OCI-LY1 (cell line): ENCODE data around the gene RPRD1A.

ENCODE experiments used
- H2AFZ ChIP-seq: fragments of 200-600 bp; sonication (generic), shearing (Covaris generic); 2 replicates; pipeline ENCODE4 v1.6.0; 2014; ENCODE audit warnings: antibody characterized with exemption, mild to moderate bottlenecking, low read length
- H3F3A ChIP-seq: fragments of 200-600 bp; sonication (generic), shearing (Covaris generic); 2 replicates; pipeline ENCODE4 v1.6.0; 2014; ENCODE audit warnings: mild to moderate bottlenecking, antibody characterized with exemption, low read length, moderate library complexity; ENCODE audit not compliant: insufficient read depth
- H3K27ac ChIP-seq: fragments of 200-600 bp; sonication (generic); 2 replicates; pipeline ENCODE4 v1.5.1; 2014; ENCODE audit warnings: low read length, mixed run types, mild to moderate bottlenecking, low read depth; ENCODE audit not compliant: poor library complexity, severe bottlenecking
- H3K27me3 ChIP-seq: fragments of 200-600 bp; sonication (generic); 2 replicates; pipeline ENCODE4 v1.6.0; 2014; ENCODE audit warnings: antibody characterized with exemption, mild to moderate bottlenecking, low read length, moderate library complexity; ENCODE audit not compliant: insufficient read depth
- H3K36me3 ChIP-seq: fragments of 200-600 bp; sonication (generic); 2 replicates; pipeline ENCODE4 v1.6.1; 2014; ENCODE audit warnings: mild to moderate bottlenecking, antibody characterized with exemption, low read length, moderate library complexity, mixed read lengths; ENCODE audit not compliant: insufficient read depth
- H3K4me1 ChIP-seq: fragments of 200-600 bp; sonication (generic); 2 replicates; pipeline ENCODE4 v1.5.1; 2014; ENCODE audit warnings: mild to moderate bottlenecking, low read length, moderate library complexity; ENCODE audit not compliant: insufficient read depth, severe bottlenecking
- H3K4me2 ChIP-seq: fragments of 200-600 bp; sonication (generic), shearing (Covaris generic); 2 replicates; pipeline ENCODE4 v1.6.1; 2014; ENCODE audit warnings: low read length
- H3K4me3 ChIP-seq: fragments of 200-600 bp; sonication (generic); 2 replicates; pipeline ENCODE4 v1.5.1; 2014; ENCODE audit warnings: low read length, low read depth, mild to moderate bottlenecking, mixed read lengths; ENCODE audit not compliant: poor library complexity, severe bottlenecking
- H3K79me2 ChIP-seq: fragments of 200-600 bp; shearing (Covaris generic); 2 replicates; pipeline ENCODE4 v1.6.1; 2016; ENCODE audit warnings: mixed run types, low read length, mixed read lengths; ENCODE audit not compliant: insufficient read depth
- H3K9ac ChIP-seq: fragments of 200-600 bp; sonication (generic), shearing (Covaris generic); 2 replicates; pipeline ENCODE4 v1.6.1; 2014; ENCODE audit warnings: mild to moderate bottlenecking, low read length, mixed read lengths
- H3K9me2 ChIP-seq: fragments of 200-600 bp; sonication (generic), shearing (Covaris generic); 2 replicates; pipeline ENCODE4 v1.6.1; 2014; ENCODE audit warnings: low read depth, mild to moderate bottlenecking, low read length, mixed read lengths
- H3K9me3 ChIP-seq: fragments of 200-600 bp; shearing (Covaris generic); 2 replicates; pipeline ENCODE4 v1.6.1; 2014; ENCODE audit warnings: low read length, mixed read lengths
- H4K20me1 ChIP-seq: fragments of 200-600 bp; sonication (generic), shearing (Covaris generic); 2 replicates; pipeline ENCODE4 v1.6.0; 2016; ENCODE audit warnings: mild to moderate bottlenecking, low read length; ENCODE audit not compliant: insufficient read depth
- EZH2 ChIP-seq: fragments of 200-600 bp; sonication (generic), shearing (Covaris generic); IDR thresholded peaks from 2 replicates; pipeline ENCODE4 v1.8.0; 2017; ENCODE audit warnings: borderline replicate concordance, mixed run types, mild to moderate bottlenecking, antibody characterized with exemption, low read length, moderate library complexity, mixed read lengths
- TF ChIP-seq, protein P1 (sequence below): fragments of 200-600 bp; sonication (generic), shearing (Covaris generic); IDR thresholded peaks from 2 replicates; pipeline ENCODE4 v1.5.1; 2017; ENCODE audit warnings: mild to moderate bottlenecking, antibody characterized with exemption, low read length, moderate library complexity, mixed read lengths

Gene RPRD1A

DNA sequence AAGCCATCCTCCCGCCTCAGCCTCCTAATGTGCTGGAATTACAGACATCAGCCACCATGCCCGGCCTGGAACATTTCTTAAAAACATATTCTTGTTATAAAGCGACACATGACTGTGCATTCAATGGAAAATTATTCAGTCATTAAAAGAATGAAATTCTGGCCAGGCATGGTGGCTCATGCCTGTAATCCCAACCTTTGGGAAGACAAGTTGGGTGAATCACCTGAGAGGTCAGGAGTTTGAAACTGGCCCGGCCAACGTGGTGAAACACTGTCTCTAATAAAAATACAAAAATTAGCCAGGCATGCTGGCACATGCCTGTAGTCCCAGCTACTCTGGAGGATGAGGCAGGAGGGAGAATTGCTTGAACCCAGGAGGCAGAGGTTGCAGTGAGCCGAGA, 21.6 kb upstream of the RPRD1A start:
- no peaks in the 10 kb centered on the region for H3K4me1 ChIP-seq
- no peak for TF ChIP-seq EZH2
- TF ChIP-seq, protein P1, sequence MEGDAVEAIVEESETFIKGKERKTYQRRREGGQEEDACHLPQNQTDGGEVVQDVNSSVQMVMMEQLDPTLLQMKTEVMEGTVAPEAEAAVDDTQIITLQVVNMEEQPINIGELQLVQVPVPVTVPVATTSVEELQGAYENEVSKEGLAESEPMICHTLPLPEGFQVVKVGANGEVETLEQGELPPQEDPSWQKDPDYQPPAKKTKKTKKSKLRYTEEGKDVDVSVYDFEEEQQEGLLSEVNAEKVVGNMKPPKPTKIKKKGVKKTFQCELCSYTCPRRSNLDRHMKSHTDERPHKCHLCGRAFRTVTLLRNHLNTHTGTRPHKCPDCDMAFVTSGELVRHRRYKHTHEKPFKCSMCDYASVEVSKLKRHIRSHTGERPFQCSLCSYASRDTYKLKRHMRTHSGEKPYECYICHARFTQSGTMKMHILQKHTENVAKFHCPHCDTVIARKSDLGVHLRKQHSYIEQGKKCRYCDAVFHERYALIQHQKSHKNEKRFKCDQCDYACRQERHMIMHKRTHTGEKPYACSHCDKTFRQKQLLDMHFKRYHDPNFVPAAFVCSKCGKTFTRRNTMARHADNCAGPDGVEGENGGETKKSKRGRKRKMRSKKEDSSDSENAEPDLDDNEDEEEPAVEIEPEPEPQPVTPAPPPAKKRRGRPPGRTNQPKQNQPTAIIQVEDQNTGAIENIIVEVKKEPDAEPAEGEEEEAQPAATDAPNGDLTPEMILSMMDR = no peak
- no peaks in the 10 kb centered on the region for H3K27me3 ChIP-seq
- H3K4me3 ChIP-seq = no peak overlapping the region
- no peak overlapping the region for H3K9ac ChIP-seq
- no peaks in the 10 kb centered on the region for H3K79me2 ChIP-seq
- H4K20me1 ChIP-seq = no peaks in the 10 kb centered on the region
- H3K27ac ChIP-seq = no peak overlapping the region
- H3K4me2 ChIP-seq = no peak overlapping the region
- no peaks in the 10 kb centered on the region for H3F3A ChIP-seq
- no peaks in the 10 kb centered on the region for H3K36me3 ChIP-seq
- no peaks in the 10 kb centered on the region for H3K9me3 ChIP-seq
- H2AFZ ChIP-seq = no peak overlapping the region
- H3K9me2 ChIP-seq = no peaks in the 10 kb centered on the region

DNA sequence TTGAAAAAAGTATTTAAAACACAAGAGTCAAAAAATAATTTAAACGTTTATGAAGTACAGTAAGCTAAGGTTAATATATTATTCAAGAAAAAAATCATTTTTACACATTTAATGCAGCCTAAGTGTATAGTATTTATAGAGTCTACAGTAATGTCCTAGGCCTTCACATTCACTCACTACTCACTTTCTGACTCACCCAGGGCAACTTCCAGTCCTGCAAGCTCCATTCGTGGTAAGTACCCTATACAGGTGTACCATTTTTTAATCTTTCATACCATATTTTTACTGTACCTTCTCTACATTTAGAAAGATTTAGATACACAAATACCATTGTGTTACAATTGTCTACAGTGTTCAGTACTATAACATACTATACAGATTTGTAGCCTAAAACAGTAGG, 20.9 kb upstream of the RPRD1A start:
- no peak overlapping the region for H3K4me3 ChIP-seq
- no peaks in the 10 kb centered on the region for H3K79me2 ChIP-seq
- no peaks in the 10 kb centered on the region for H3K36me3 ChIP-seq
- H3K4me1 ChIP-seq = no peaks in the 10 kb centered on the region
- no peaks in the 10 kb centered on the region for H4K20me1 ChIP-seq
- H3K9me2 ChIP-seq = no peaks in the 10 kb centered on the region
- no peaks in the 10 kb centered on the region for H3K9me3 ChIP-seq
- H3K9ac ChIP-seq = no peak overlapping the region
- no peak overlapping the region for H3K4me2 ChIP-seq
- H2AFZ ChIP-seq = no peak overlapping the region
- H3K27me3 ChIP-seq = no peaks in the 10 kb centered on the region
- TF ChIP-seq, protein P1 = no peak
- TF ChIP-seq EZH2 = no peak
- no peaks in the 10 kb centered on the region for H3F3A ChIP-seq
- no peak overlapping the region for H3K27ac ChIP-seq

- no peak overlapping the region for H3K9ac ChIP-seq
Measured at GRCh38 chr18:36086186-36086585, 18.8 kb upstream of the RPRD1A start.

More at GRCh38 chr18:36086186-36086585, 18.8 kb upstream of the RPRD1A start:
- no peaks in the 10 kb centered on the region for H3K9me2 ChIP-seq
- no peaks in the 10 kb centered on the region for H3K36me3 ChIP-seq
- H3K4me1 ChIP-seq = no peaks in the 10 kb centered on the region
- no peak overlapping the region for H3K4me3 ChIP-seq
- no peak overlapping the region for H3K4me2 ChIP-seq
- H3F3A ChIP-seq = no peaks in the 10 kb centered on the region
- no peaks in the 10 kb centered on the region for H3K79me2 ChIP-seq
- no peak overlapping the region for H3K27ac ChIP-seq
- no peaks in the 10 kb centered on the region for H4K20me1 ChIP-seq
- H2AFZ ChIP-seq = no peak overlapping the region
- 0 out of 2 replicates have a peak, but pooled peaks cover 2% of the 10 kb centered on the region for H3K9me3 ChIP-seq
- no peaks in the 10 kb centered on the region for H3K27me3 ChIP-seq
- no peak for TF ChIP-seq EZH2
- TF ChIP-seq, protein P1 = no peak
